NT2/D1 (cell line): ENCODE results near the gene CACNB1.

Experiments
- DNase-seq: peaks from one replicate; pipeline ENCODE4 v3.0.0-alpha.2; 2011; ENCODE audit warnings: low read depth, low spot score
- H3K27me3 ChIP-seq: 2 replicates; pipeline ENCODE4 v1.6.0; 2011; ENCODE audit warnings: mild to moderate bottlenecking; ENCODE audit not compliant: insufficient read length, insufficient read depth
- H3K36me3 ChIP-seq: 2 replicates; pipeline ENCODE4 v1.6.1; 2011; ENCODE audit warnings: mild to moderate bottlenecking, low read length, mixed read lengths; ENCODE audit not compliant: insufficient read depth, insufficient read length
- H3K4me1 ChIP-seq: 2 replicates; pipeline ENCODE4 v1.5.1; 2011; ENCODE audit not compliant: insufficient read depth, insufficient read length
- H3K4me3 ChIP-seq: 2 replicates; pipeline ENCODE4 v1.5.1; 2011; ENCODE audit warnings: low read depth; ENCODE audit not compliant: insufficient read length
- H3K9ac ChIP-seq: 2 replicates; pipeline ENCODE4 v1.6.0; 2011; ENCODE audit warnings: low read depth; ENCODE audit not compliant: insufficient read length
- H3K9me3 ChIP-seq: 2 replicates; pipeline ENCODE4 v1.5.1; 2011; ENCODE audit warnings: mild to moderate bottlenecking, low read length; ENCODE audit not compliant: insufficient read depth
- SUZ12 ChIP-seq: IDR thresholded peaks from 2 replicates; pipeline ENCODE4 v1.6.1; 2011; ENCODE audit not compliant: insufficient read length, insufficient read depth; ENCODE audit errors: extremely low read depth
- YY1 ChIP-seq: IDR thresholded peaks from 2 replicates; pipeline ENCODE4 v1.6.1; 2011; ENCODE audit not compliant: insufficient read length, insufficient read depth
- ZNF274 ChIP-seq: IDR thresholded peaks from 2 replicates; pipeline ENCODE4 v1.6.1; 2011; ENCODE audit warnings: mild to moderate bottlenecking, low read depth, low read length

The CACNB1 gene

GRCh38 chr17:39218906-39219305, 21.4 kb upstream of the CACNB1 start:
- Histone ChIP-seq H3K9ac (no peak overlapping the region), H3K4me3 (no peak overlapping the region), H3K4me1 (peaks cover 22% of the 10 kb centered on the region), H3K9me3 (no peaks in the 10 kb centered on the region), H3K36me3 (no peaks in the 10 kb centered on the region), H3K27me3 (peaks cover 21% of the 10 kb centered on the region)
- DNase-seq: no peak
- TF ChIP-seq SUZ12 (no peak), YY1 (no peak), ZNF274 (no peak)

DNA sequence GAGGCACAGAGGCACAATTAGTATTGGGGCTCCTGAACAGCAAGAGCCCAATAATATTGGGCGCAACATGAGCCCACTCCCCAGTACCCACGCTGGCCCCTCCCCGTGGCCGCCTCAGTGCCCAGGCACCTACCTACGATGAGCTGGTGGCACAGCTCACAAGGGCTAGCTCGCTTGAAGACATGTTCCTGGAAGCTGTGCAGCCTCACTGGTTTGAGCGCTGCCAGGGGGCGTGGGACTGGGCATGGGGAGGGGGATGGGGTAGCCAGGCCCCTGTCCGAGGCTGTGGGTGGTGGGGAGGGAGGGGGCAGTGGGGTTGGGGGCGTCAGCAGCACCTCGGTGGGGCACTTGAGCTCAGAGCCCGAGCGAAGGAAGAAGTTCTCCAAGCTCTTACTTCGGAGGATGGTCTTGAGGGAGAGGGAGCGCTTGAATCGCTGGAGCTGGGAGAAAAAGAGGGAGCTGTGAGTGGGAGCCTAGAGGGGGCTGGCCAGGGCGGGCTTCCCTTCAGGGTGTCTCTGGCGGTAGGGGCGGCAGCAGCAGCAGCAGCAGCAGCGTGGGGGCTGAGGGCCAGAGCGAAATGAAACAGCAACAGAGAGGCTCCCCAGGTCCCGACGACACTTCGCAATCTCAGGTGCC, 20.4 kb upstream of the CACNB1 start:
- Histone ChIP-seq H3K4me1 (peaks cover 13% of the 10 kb centered on the region), H3K9me3 (no peaks in the 10 kb centered on the region), H3K36me3 (no peaks in the 10 kb centered on the region), H3K9ac (no peak overlapping the region), H3K27me3 (peaks cover 11% of the 10 kb centered on the region), H3K4me3 (no peak overlapping the region)
- no peak for TF ChIP-seq SUZ12
- no peak for TF ChIP-seq ZNF274
- no peak for TF ChIP-seq YY1
- DNase-seq: no peak

GRCh38 chr17:39213852-39214251, 16.4 kb upstream of the CACNB1 start:
- Histone ChIP-seq H3K9ac (no peak overlapping the region), H3K36me3 (no peaks in the 10 kb centered on the region), H3K4me1 (peaks cover 24% of the 10 kb centered on the region), H3K27me3 (peaks cover 17% of the 10 kb centered on the region), H3K4me3 (no peak overlapping the region), H3K9me3 (no peaks in the 10 kb centered on the region)
- TF ChIP-seq SUZ12: no peak
- no peak for TF ChIP-seq YY1
- no peak for TF ChIP-seq ZNF274
- no peak for DNase-seq

GRCh38 chr17:39212841-39213480, 15.5 kb upstream of the CACNB1 start:
- Histone ChIP-seq H3K9me3 (no peaks in the 10 kb centered on the region), H3K4me3 (no peak overlapping the region), H3K36me3 (no peaks in the 10 kb centered on the region), H3K4me1 (peaks cover 32% of the 10 kb centered on the region), H3K9ac (no peak overlapping the region), H3K27me3 (peaks cover 17% of the 10 kb centered on the region)
- TF ChIP-seq ZNF274 (no peak), YY1 (no peak), SUZ12 (no peak)
- DNase-seq: no peak

DNA sequence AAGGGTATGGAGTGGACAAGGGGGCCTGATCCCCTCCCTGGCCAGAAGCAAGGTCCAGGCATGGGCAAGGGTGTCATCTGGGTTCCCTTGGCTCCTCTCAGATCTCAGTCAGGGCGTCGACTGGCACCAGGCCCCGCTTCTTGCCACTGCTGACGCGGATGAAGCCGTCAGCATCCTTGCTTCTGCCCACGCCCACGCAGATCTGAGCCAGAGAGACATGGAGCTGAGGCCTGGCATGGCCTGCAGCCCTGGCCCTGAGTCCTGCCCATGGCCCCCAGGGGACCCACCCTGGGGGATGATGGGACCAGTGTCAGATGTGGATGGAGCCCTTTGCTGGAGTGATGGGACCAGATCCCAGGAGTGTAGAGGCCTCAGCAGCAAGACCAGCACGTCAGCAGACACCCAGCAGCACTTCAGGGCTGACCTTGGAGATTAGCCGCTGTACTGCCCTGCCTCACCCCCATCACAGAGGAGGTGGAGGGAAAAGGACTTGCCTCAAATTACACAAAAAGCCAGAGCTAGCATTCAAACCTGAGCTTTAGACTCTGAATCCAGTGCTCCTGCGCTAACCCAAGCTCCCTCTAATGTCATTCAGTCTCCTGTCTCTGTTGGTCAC, 14.8 kb upstream of the CACNB1 start:
- H3K4me3 ChIP-seq: no peak overlapping the region

DNA sequence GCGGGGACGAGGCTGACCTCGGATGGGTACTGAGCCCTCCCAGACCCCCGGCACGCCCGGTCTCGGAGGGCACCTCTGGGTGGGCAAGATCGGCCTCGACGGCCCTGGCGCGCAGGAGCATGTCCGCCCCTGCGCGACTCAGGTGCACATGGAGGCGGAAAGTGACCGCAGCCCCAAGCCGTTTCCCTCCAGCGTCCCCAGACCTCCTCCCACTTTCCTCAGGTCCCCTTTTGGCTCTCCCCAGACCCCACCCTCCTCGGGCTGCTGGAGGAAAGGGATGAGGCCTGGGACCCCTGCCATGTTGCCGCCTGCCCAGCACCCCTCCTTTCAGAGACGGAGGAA, 12.6 kb upstream of the CACNB1 start:
- peaks cover 5% of the 10 kb centered on the region for H3K36me3 ChIP-seq
- no peaks in the 10 kb centered on the region for H3K9me3 ChIP-seq

More for the DNA sequence above, 14.8 kb upstream of the CACNB1 start:
- Histone ChIP-seq H3K4me1 (peaks cover 29% of the 10 kb centered on the region), H3K9me3 (no peaks in the 10 kb centered on the region), H3K27me3 (peaks cover 17% of the 10 kb centered on the region), H3K36me3 (no peaks in the 10 kb centered on the region), H3K9ac (no peak overlapping the region)
- no peak for DNase-seq
- TF ChIP-seq SUZ12 (no peak), YY1 (no peak), ZNF274 (no peak)

GRCh38 chr17:39209317-39210092, 12.0 kb upstream of the CACNB1 start:
- peaks cover 11% of the 10 kb centered on the region for H3K36me3 ChIP-seq
- DNase-seq: no peak
- peak overlapping the region; percentile 77 for H3K9ac ChIP-seq
- no peaks in the 10 kb centered on the region for H3K9me3 ChIP-seq
- H3K4me3 ChIP-seq: peak overlapping the region; percentile 36
- peaks cover 17% of the 10 kb centered on the region for H3K27me3 ChIP-seq
- TF ChIP-seq YY1: no peak
- TF ChIP-seq SUZ12: no peak
- TF ChIP-seq ZNF274: no peak
- H3K4me1 ChIP-seq: peaks cover 29% of the 10 kb centered on the region

More for the DNA sequence above, 12.6 kb upstream of the CACNB1 start:
- peak overlapping the region; percentile 77 for H3K9ac ChIP-seq
- TF ChIP-seq SUZ12: no peak
- TF ChIP-seq ZNF274: no peak
- TF ChIP-seq YY1: no peak
- no peak for DNase-seq
- H3K4me3 ChIP-seq: peak overlapping the region; percentile 36
- H3K27me3 ChIP-seq: peaks cover 17% of the 10 kb centered on the region
- peaks cover 29% of the 10 kb centered on the region for H3K4me1 ChIP-seq
